GM19023 (cell line): ENCODE results near the gene MON2.
"Not testable (repeated sequence)": the region's sequence is repeated elsewhere in the genome, so short reads cannot be mapped to it uniquely, and the experiment has no call there.

Source experiments
- ATAC-seq: cut with Tn5 transposase; IDR thresholded peaks from one replicate; pipeline ENCODE4 v1.9.1; 2021; ENCODE audit warnings: mild to moderate bottlenecking, moderate library complexity; ENCODE audit not compliant: unreplicated experiment

The MON2 gene

GRCh38 chr12:62469704-62470103, 3.1 kb downstream of the MON2 start:
- no peak for ATAC-seq

- no peak for ATAC-seq
These were observed 5.1 kb downstream of the MON2 start for GRCh38 chr12:62471734-62472133.

GRCh38 chr12:62472472-62472871, 5.8 kb downstream of the MON2 start:
- ATAC-seq = no peak

- no peak for ATAC-seq
These were observed 15.4 kb downstream of the MON2 start for GRCh38 chr12:62481843-62482540.

GRCh38 chr12:62482769-62483168, 16.1 kb downstream of the MON2 start:
- no peak for ATAC-seq

- ATAC-seq = no peak
These were observed 17.6 kb downstream of the MON2 start for GRCh38 chr12:62484233-62484632.

GRCh38 chr12:62505786-62506185, 39.2 kb downstream of the MON2 start:
- no peak for ATAC-seq

- ATAC-seq = no peak
These were observed 46.3 kb downstream of the MON2 start for GRCh38 chr12:62512901-62513300.

GRCh38 chr12:62514080-62514479, 47.5 kb downstream of the MON2 start:
- ATAC-seq = not testable (repeated sequence)

- ATAC-seq = no peak
These were observed 50.3 kb downstream of the MON2 start for GRCh38 chr12:62516927-62517326.

- no peak for ATAC-seq
These were observed 51.3 kb downstream of the MON2 start for GRCh38 chr12:62517887-62518286.

- no peak for ATAC-seq
These were observed 52.4 kb downstream of the MON2 start for GRCh38 chr12:62519043-62519442.

- ATAC-seq = no peak
These were observed 53.7 kb downstream of the MON2 start for GRCh38 chr12:62520361-62520760.

- ATAC-seq = no peak
These were observed 56.4 kb downstream of the MON2 start for GRCh38 chr12:62522984-62523383.

- ATAC-seq = no peak
These were observed 57.0 kb downstream of the MON2 start for GRCh38 chr12:62523619-62524018.

GRCh38 chr12:62525271-62525670, 58.6 kb downstream of the MON2 start:
- no peak for ATAC-seq

GRCh38 chr12:62530596-62530995, 64.0 kb downstream of the MON2 start:
- ATAC-seq = no peak

- no peak for ATAC-seq
These were observed 65.7 kb downstream of the MON2 start for GRCh38 chr12:62532333-62532732.

- no peak for ATAC-seq
These were observed 66.6 kb downstream of the MON2 start for GRCh38 chr12:62533087-62533754.

GRCh38 chr12:62533755-62534107, 67.1 kb downstream of the MON2 start:
- no peak for ATAC-seq

GRCh38 chr12:62536546-62536945, 69.9 kb downstream of the MON2 start:
- no peak for ATAC-seq

- no peak for ATAC-seq
These were observed 70.9 kb downstream of the MON2 start for GRCh38 chr12:62537551-62537950.

- ATAC-seq = no peak
These were observed 73.7 kb downstream of the MON2 start for GRCh38 chr12:62540354-62540753.
